HepG2 (cell line): ENCODE measurements around the gene CFAP99. TPM values are rescaled to one million over a fixed set of nuclear protein-coding genes. Genes with fewer than 3 reads are reported as not detected.

Source experiments
- ATAC-seq: fragments of 200-7000 bp; cut with Tn5 transposase; 3 replicates; pipeline ENCODE4 v1.9.1; 2020; ENCODE audit warnings: mild to moderate bottlenecking, moderate library complexity
- BruUV-seq: library from RNA; stranded (reverse); fragments of 400-500 nt; replicated peaks from 2 replicates; lab custom pipeline; 2021; lab: Mats Ljungman, UMichigan
- CTCF ChIA-PET: fragments of 300-600 bp; formaldehyde crosslinking; extraction: SDS; loops from one replicate; lab custom pipeline; 2021; ENCODE audit warnings: low total read pairs, inconsistent platforms, low intra/inter-chr PET ratio; lab: Yijun Ruan, JAX
- POLR2A ChIA-PET: fragments of 350-600 bp; sonication (Branson Sonifier 250); formaldehyde crosslinking; loops from one replicate; lab custom pipeline; 2020; ENCODE audit warnings: antibody characterized with exemption, inconsistent platforms; lab: Yijun Ruan, JAX
- DNase-seq: peaks from one replicate; pipeline ENCODE4 v3.0.0-alpha.2; 2015; ENCODE audit warnings: low spot score
- FAIRE-seq: peaks from 3 replicates; lab custom pipeline; 2011; peaks lifted over from hg19 to GRCh38; lab: Jason Lieb, UNC
- H2AFZ ChIP-seq: one replicate; pipeline ENCODE4 v1.6.1; 2011; ENCODE audit warnings: low read length, inconsistent platforms
- H3K27ac ChIP-seq: fragments of 300-600 bp; 3 replicates; pipeline ENCODE4 v1.8.0; 2011; ENCODE audit warnings: mixed run types, mild to moderate bottlenecking, mixed read lengths, low read length, inconsistent platforms; ENCODE audit not compliant: insufficient read depth; ENCODE audit errors: extremely low read length
- H3K27me3 ChIP-seq, 2 experiments: fragments of 200-600 bp in 1 of 2; 2 replicates in 1 of 2; 3 replicates in 1 of 2; pipeline versions ENCODE4 v1.6.0 to v1.8.0; 2011; ENCODE audit warnings: low read length in 2 of 2, mild to moderate bottlenecking in 2 of 2, moderate library complexity in 2 of 2, inconsistent platforms in 1 of 2; ENCODE audit not compliant: insufficient read depth in 2 of 2, control insufficient read depth in 1 of 2
- H3K36me3 ChIP-seq, 2 experiments: fragments of 200-600 bp in 1 of 2; replicated peaks in 1 of 2; 2 replicates in 1 of 2; 3 replicates in 1 of 2; pipeline versions ENCODE4 v1.5.1 to v1.8.0; 2011; ENCODE audit warnings: low read length in 2 of 2, inconsistent platforms in 1 of 2; ENCODE audit not compliant: insufficient read depth in 2 of 2, control insufficient read depth in 1 of 2
- H3K4me1 ChIP-seq: 2 replicates; pipeline ENCODE4 v1.5.1; 2012; ENCODE audit warnings: low read length, inconsistent platforms; ENCODE audit not compliant: insufficient read depth
- H3K4me2 ChIP-seq: 2 replicates; pipeline ENCODE4 v1.6.0; 2011; ENCODE audit warnings: low read depth, low read length, inconsistent platforms
- H3K4me3 ChIP-seq, 3 experiments: fragments of 200-600 bp in 1 of 3; sonication (generic), shearing (Covaris generic) in 1 of 3; replicated peaks in 1 of 3; 2 replicates each; pipeline ENCODE4 v1.5.1; 2011 to 2016; ENCODE audit warnings: low read length in 3 of 3, inconsistent platforms in 2 of 3, low read depth in 2 of 3, mild to moderate bottlenecking in 2 of 3, control low read depth in 1 of 3, mixed read lengths in 1 of 3; ENCODE audit not compliant: insufficient read depth in 1 of 3
- H3K79me2 ChIP-seq: one replicate; pipeline ENCODE4 v1.6.1; 2011; ENCODE audit warnings: low read length, inconsistent platforms; ENCODE audit not compliant: insufficient read depth
- H3K9ac ChIP-seq: 2 replicates; pipeline ENCODE4 v1.6.0; 2011; ENCODE audit warnings: mild to moderate bottlenecking, low read depth, low read length, inconsistent platforms; ENCODE audit not compliant: insufficient read depth
- H3K9me3 ChIP-seq: 2 replicates; pipeline ENCODE4 v1.5.1; 2012; ENCODE audit warnings: mild to moderate bottlenecking, low read length
- H4K20me1 ChIP-seq: 2 replicates; pipeline ENCODE4 v1.6.0; 2011; ENCODE audit warnings: inconsistent platforms, mild to moderate bottlenecking, low read length, moderate library complexity; ENCODE audit not compliant: insufficient read depth
- AKAP8 ChIP-seq: sonication (generic); formaldehyde crosslinking; IDR thresholded peaks from 2 replicates; pipeline ENCODE4 v1.5.1; 2020; ENCODE audit warnings: mild to moderate bottlenecking, missing genetic modification reagents
- CHD4 ChIP-seq: fragments of 200-600 bp; sonication (generic); IDR thresholded peaks from 2 replicates; pipeline ENCODE4 v1.7.0; 2017; ENCODE audit warnings: mild to moderate bottlenecking, low read length, borderline replicate concordance
- HNF4A ChIP-seq: sonication (generic); formaldehyde crosslinking; IDR thresholded peaks from 2 replicates; pipeline ENCODE4 v1.4.0; 2020; ENCODE audit warnings: missing genetic modification reagents
- NONO ChIP-seq, 2 experiments: fragments of 450-650 bp in 1 of 2; sonication (generic) in 1 of 2; formaldehyde crosslinking in 1 of 2; IDR thresholded peaks in 1 of 2; conservative IDR thresholded peaks in 1 of 2; 2 replicates each; pipeline versions ENCODE4 v1.6.1 to v1.8.0; 2017 to 2022; ENCODE audit warnings: mild to moderate bottlenecking in 1 of 2, missing genetic modification reagents in 1 of 2, moderate library complexity in 1 of 2
- PAXIP1 ChIP-seq: sonication (generic); formaldehyde crosslinking; conservative IDR thresholded peaks from 2 replicates; pipeline ENCODE4 v1.4.0; 2020; ENCODE audit warnings: mild to moderate bottlenecking, missing genetic modification reagents, moderate library complexity
- PLSCR1 ChIP-seq: sonication (generic); formaldehyde crosslinking; IDR thresholded peaks from 2 replicates; pipeline ENCODE4 v1.5.0; 2020; ENCODE audit warnings: missing genetic modification reagents, mild to moderate bottlenecking, borderline replicate concordance
- TERF1 ChIP-seq: sonication (generic); formaldehyde crosslinking; IDR thresholded peaks from 2 replicates; pipeline ENCODE4 v1.8.0; 2022; ENCODE audit warnings: mild to moderate bottlenecking, missing genetic modification reagents, moderate library complexity
- ZNF292 ChIP-seq: sonication (generic); formaldehyde crosslinking; IDR thresholded peaks from 2 replicates; pipeline ENCODE4 v1.8.1; 2022; ENCODE audit warnings: mild to moderate bottlenecking, low read depth, missing genetic modification reagents, borderline replicate concordance
- WGBS: methylation state at CpG from one replicate; pipeline ENCODE4 v1.1.6; 2017; ENCODE audit warnings: low lambda C conversion rate; 5-methylcytosine and 5-hydroxymethylcytosine counted together
- in situ Hi-C: cut with HindIII; loops from 2 replicates; pipeline ENCODE4 v1.10.0; 2017; ENCODE audit warnings: low pct_unique_long_range_greater_than_20kb; ENCODE audit not compliant: extremely low pct_ligation_motif_present
- intact Hi-C: fragments of 100-400 bp; cut with micrococcal nuclease; formaldehyde crosslinking; loops from one replicate; pipeline ENCODE4 v1.10.0; 2022; ENCODE audit not compliant: unreplicated experiment
- polyA plus RNA-seq, 8 experiments: library from polyadenylated mRNA; depleted of rRNA in 3 of 8; stranded (reverse) in 7 of 8; unstranded in 1 of 8; fragments of >200 nt; fragmentation: Illumina TruSeq in 4 of 8; extraction: Trizol in 4 of 8; gene quantifications; 2 replicates each; pipeline versions ENCODE4 v1.2.1 to v1.2.3, GENCODE V29; 2011 to 2016; ENCODE audit warnings: low read depth in 4 of 8, missing spikeins in 1 of 8, mixed read lengths in 1 of 8; ENCODE audit not compliant: insufficient read depth in 1 of 8
- total RNA-seq, 5 experiments: library from RNA; depleted of rRNA; stranded (reverse); fragments of >200 nt; fragmentation: Illumina TruSeq; extraction: Trizol; gene quantifications; 2 replicates each; pipeline ENCODE4 v1.2.3, GENCODE V29; 2016; ENCODE audit warnings: low read depth in 1 of 5

Gene CFAP99
- total and polyA plus RNA-seq, 2 of the 13 experiments (the other 11 are each of a cell fraction or from before 2014, with no cell fraction given) = not detected

GRCh38 chr4:2480649-2481048, 61.9 kb downstream of the CFAP99 start:
- POLR2A ChIA-PET = no interaction called here
- no peak overlapping the region for H3K9ac ChIP-seq
- WGBS = 60% methylated on average over 5 of the region's 5 CpGs
- BruUV-seq = no TSS peak
- ATAC-seq (no peak), DNase-seq (no peak), FAIRE-seq (no peak)
- no peaks in the 10 kb centered on the region for H3K27me3 ChIP-seq
- H3K36me3 ChIP-seq = peaks cover 0 to 2% of the 10 kb centered on the region in 2 experiments; a peak in 4 of 5 replicates
- peaks cover 77% of the 10 kb centered on the region for H3K4me1 ChIP-seq
- in situ Hi-C loops = no loop called here
- no peak overlapping the region for H2AFZ ChIP-seq
- H3K79me2 ChIP-seq = peaks cover 95% of the 10 kb centered on the region
- H3K27ac ChIP-seq = peak overlapping the region; percentile 37
- H3K4me3 ChIP-seq = no peak overlapping the region
- H3K4me2 ChIP-seq = no peak overlapping the region; the same call in 1 of the 2 replicates
- CTCF ChIA-PET = no interaction called here
- H4K20me1 ChIP-seq = peaks cover 75% of the 10 kb centered on the region
- H3K9me3 ChIP-seq = no peaks in the 10 kb centered on the region
- TF ChIP-seq ZNF292 (CRISPR knock-in tag) (no peak), AKAP8 (CRISPR knock-in tag) (no peak), CHD4 (no peak), HNF4A (peak; percentile 67), TERF1 (CRISPR knock-in tag) (no peak), NONO (IDR thresholded peaks at IDR 0.05) (no peak), NONO (CRISPR knock-in tag; conservative IDR thresholded peaks at IDR 0.05) (no peak), PAXIP1 (CRISPR knock-in tag) (0 out of 2 replicates have a peak, but pooled peaks have one; percentile 13), PLSCR1 (CRISPR knock-in tag) (no peak)
- intact Hi-C loops = no loop called here
